IPS-NIHi7 (cell line): Measurements from ENCODE around the gene MSANTD1.
A peak's percentile ranks its signal among the peaks of the same experiment; 100 is the strongest.

Experiments
- DNase-seq: peaks from one replicate; pipeline ENCODE4 v3.0.0; 2012; ENCODE audit warnings: mixed read lengths; ENCODE audit errors: extremely low spot score

Gene MSANTD1

DNA sequence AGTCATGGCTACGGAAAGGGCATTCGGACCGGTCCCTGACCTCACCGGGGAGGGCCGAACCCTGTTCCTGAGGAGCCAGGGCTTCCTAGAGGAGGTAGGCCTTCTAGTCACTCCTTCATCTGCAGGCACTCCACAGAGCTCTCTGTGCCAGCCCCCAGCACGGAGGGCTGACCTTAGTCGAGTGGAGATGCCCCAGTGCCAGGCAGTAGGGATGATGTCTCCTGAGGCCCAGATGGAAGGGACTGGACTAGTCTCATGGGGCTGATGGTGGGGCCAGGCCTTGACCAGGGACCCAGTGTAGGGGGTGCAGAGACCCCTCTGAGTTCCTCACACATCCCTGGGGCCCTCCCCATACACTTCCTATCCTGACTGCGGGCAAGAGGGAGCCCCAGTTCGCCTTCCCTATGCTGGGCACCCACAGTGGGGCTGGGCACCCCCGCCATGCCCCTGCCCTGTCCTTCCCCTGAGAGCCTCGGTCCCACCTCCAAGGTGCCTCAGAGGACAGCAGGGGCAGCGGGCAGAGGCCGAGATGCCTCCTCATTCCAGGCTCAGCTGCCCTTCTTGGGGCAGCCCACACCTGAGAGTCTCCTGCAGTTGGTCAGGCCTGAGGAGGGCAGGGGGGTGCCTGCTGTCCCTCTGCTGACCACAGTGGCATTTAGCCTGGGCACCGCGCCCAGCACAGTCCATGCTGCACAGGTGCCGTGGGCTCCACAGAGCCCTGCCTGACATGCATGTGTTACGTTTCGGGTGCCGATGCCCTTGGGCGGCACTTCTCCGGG lies 1.4 kb upstream of the MSANTD1 start:
- no peak for DNase-seq

GRCh38 chr4:3248178-3248480 lies 830 bp upstream of the MSANTD1 start:
- DNase-seq: no peak

- no peak for DNase-seq
Observed at GRCh38 chr4:3249711-3250437, 915 bp downstream of the MSANTD1 start.

DNA sequence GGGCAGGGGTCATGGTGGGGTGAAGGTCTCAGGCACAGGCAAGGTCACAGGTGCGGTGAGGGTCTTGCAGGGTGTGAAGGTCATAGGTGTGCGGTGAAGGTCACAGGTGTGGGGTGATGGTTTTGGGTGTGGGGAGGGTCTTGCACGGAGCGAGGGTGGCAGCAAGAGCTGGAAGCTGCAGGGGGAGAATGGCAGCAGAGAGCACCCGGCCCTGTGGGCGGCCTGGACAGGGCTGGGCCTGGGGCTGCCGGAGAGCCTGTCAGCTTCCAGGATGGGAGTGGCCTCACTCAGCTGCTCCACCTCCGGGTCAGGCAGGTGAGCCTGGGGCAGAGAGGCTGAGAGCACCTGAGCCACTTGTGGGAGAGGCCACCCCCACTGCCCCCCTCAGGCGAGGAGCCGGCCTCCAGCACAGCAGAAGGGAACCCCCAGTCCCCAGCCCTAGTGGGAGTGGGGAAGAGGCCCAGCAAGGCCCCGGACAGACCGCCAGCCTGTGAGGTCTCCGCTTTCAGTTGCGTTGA lies 1.5 kb downstream of the MSANTD1 start:
- peak; percentile 87 for DNase-seq

- no peak for DNase-seq
Observed at GRCh38 chr4:3250956-3251690, 2.2 kb downstream of the MSANTD1 start.

GRCh38 chr4:3251691-3252479 lies 2.9 kb downstream of the MSANTD1 start:
- DNase-seq: no peak

DNA sequence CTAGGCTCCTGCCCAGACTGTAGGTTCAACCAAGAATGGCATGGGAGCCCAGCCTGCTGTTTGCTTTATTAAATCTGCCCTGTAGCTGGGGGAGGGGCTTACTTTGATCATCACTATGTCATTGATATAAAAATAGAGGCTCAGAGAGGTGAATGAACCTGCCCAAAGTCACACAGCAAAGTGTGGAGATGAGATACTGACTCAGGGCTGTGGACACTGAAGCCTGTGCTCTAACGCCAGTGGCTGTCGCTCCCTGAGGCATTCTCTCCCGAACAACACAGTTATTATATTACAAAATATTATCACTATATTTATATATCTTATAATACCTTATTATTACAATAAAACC lies 3.5 kb downstream of the MSANTD1 start:
- DNase-seq: no peak

- DNase-seq: no peak
Observed at GRCh38 chr4:3252831-3253641, 4.1 kb downstream of the MSANTD1 start.

GRCh38 chr4:3253808-3254207 lies 4.8 kb downstream of the MSANTD1 start:
- DNase-seq: no peak

GRCh38 chr4:3254302-3255131 lies 5.6 kb downstream of the MSANTD1 start:
- DNase-seq: no peak

DNA sequence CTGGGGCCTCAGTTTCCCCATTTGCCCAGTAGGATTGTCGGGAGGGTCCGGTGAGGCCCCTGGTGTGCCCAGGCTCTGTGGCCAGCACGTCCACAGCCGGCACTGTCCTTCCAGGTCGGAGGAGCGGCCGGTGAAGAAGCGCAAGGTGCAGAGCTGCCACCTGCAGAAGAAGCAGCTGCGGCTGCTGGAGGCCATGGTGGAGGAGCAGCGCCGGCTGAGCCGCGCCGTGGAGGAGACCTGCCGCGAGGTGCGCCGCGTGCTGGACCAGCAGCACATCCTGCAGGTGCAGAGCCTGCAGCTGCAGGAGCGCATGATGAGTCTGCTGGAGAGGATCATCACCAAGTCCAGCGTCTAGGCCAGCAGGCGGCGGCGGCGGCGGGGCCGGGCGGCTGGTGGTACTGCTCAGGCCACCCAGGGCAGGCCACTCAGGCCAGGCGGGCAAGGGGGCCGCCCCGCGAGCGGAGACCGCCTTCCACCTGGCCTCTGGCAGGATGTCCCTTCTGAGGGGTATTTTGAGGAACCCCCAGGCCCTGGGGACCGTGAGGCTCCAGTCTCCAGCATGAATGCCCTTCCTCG lies 6.7 kb downstream of the MSANTD1 start:
- DNase-seq: no peak

- no peak for DNase-seq
Observed at GRCh38 chr4:3256230-3257102, 7.5 kb downstream of the MSANTD1 start.

DNA sequence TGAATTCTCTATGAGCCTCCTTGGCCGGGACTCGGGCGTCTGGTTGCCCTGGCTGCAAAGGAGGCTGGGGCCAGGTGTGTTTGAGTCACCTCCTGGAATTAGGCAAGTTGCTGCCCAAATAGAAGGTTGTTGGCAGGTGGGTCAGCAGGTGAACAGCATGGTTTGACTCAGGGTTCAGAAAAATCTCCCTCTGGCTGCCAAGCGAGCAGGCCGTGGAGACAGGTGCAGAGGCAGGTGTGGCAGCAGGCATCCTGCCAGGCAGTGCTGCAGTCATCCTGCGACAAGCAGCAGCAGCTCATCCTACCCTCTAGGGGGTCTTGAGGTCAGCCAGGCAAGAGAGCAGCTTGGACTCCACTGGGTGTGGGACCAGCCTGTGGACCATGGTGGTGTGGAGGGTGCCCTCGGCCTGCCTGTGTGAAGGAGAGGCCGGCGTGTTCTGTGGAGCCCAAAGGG lies 8.2 kb downstream of the MSANTD1 start:
- no peak for DNase-seq

- DNase-seq: no peak
Observed at GRCh38 chr4:3257556-3258482, 8.9 kb downstream of the MSANTD1 start.

- DNase-seq: no peak
Observed at GRCh38 chr4:3261411-3262207, 12.7 kb downstream of the MSANTD1 start.

DNA sequence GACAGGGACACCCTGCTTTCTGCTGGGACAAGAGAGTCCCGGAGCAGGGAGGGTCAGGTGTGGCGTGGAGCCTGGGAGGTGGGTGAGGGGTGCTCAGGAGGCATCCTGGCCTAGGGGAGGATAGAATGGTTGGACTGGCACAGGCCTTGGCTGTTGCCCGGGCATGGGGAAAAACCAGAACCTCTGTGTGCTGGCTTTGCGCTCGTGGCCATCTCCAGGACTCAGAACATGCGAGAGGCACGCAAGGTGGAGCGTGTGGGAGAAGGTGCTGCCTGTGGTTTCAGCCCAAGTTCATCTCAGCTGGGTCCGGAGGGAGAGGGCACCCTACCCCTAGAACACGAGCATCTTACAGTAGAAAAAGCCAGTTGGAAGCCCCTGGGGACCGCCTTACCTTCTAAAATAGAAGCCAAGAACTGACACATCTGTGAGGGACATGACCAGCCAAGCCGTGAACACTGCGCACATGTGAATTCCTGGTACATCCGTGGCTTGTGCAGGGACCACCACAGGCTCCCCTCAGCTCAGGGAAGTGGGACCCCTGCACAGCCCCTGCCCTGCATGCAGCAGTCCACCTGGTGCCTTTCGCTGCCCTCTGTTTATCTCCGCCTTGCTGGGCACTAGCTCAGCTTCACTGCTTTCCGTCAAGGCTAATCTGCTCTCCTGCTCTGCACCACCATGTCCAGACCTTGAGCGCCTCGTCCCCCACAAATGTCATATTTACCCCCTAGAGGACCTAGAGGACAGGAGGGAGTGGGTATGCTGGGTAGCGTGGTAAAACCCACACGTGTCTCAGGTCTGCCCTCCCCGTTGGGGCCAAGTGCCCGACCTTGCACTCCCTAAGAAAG lies 13.5 kb downstream of the MSANTD1 start:
- no peak for DNase-seq
